ENCODE measurements around the gene CREB5. TPM values are rescaled to one million over a fixed set of nuclear protein-coding genes. Genes with fewer than 3 reads are reported as not detected.

Gene CREB5
- total and polyA plus RNA-seq, 2 of the 8 experiments (the other 6 are each of a cell fraction or from before 2014, with no cell fraction given), result 2.4 to 2.7 TPM

- TF ChIP-seq BRCA1 (IDR thresholded peaks at IDR 0.05; ENCODE audit: low read depth, low read length), result no peak
- no peak for TF ChIP-seq JUN (IDR thresholded peaks at IDR 0.05; ENCODE audit: low read depth, low read length)
- no peak for TF ChIP-seq SP2 (IDR thresholded peaks at IDR 0.05; ENCODE audit: low read length)
- TF ChIP-seq GABPA (IDR thresholded peaks at IDR 0.05; ENCODE audit: borderline replicate concordance, insufficient read depth, low read length), result 0 out of 2 replicates have a peak, but pooled peaks have one; percentile 21
- no peak for TF ChIP-seq RFX5 (IDR thresholded peaks at IDR 0.05; ENCODE audit: borderline replicate concordance, low read depth, low read length)
- TF ChIP-seq CBX5 (IDR thresholded peaks at IDR 0.05; ENCODE audit: low read depth, low read length), result no peak
- peak; percentile 85 for TF ChIP-seq YY1 (IDR thresholded peaks at IDR 0.05; ENCODE audit: low read depth, low read length)
- no peak for TF ChIP-seq POU5F1 (IDR thresholded peaks at IDR 0.05; ENCODE audit: low read depth, low read length)
- TF ChIP-seq ATF3 (IDR thresholded peaks at IDR 0.05; ENCODE audit: insufficient read depth, low read depth, low read length), result no peak
- peak; percentile 59; the same call in 1 of the 2 replicates for TF ChIP-seq TBP (IDR thresholded peaks at IDR 0.05; ENCODE audit: low read depth, low read length)
- no peak for TF ChIP-seq EZH2 (IDR thresholded peaks at IDR 0.05; ENCODE audit: low read depth, low read length, severe bottlenecking)
- TF ChIP-seq TAF1 (IDR thresholded peaks at IDR 0.05; ENCODE audit: low read depth, low read length), result peak; percentile 45; the same call in 1 of the 2 replicates
- TF ChIP-seq HDAC6 (IDR thresholded peaks at IDR 0.05; ENCODE audit: low read depth, low read length), result no peak
Measured at GRCh38 chr7:28853834-28854749, 441.8 kb downstream of the CREB5 start (continued).
